Rectal smooth muscle tissue (tissue), 1 donor: ENCODE measurements around the gene BBLN.
"Not testable (repeated sequence)": the region's sequence is repeated elsewhere in the genome, so short reads cannot be mapped to it uniquely, and the experiment has no call there.

Experiments
- H3K27ac ChIP-seq: one replicate; pipeline ENCODE4 v1.7.0; 2013; ENCODE audit warnings: low read depth, low read length, inconsistent platforms
- H3K27me3 ChIP-seq: one replicate; pipeline ENCODE4 v1.7.0; 2013; ENCODE audit warnings: low read length; ENCODE audit not compliant: control insufficient read depth, insufficient read depth
- H3K36me3 ChIP-seq: one replicate; pipeline ENCODE4 v1.7.0; 2013; ENCODE audit warnings: low read length; ENCODE audit not compliant: control insufficient read depth, insufficient read depth
- H3K4me1 ChIP-seq: one replicate; pipeline ENCODE4 v1.7.0; 2013; ENCODE audit warnings: low read length; ENCODE audit not compliant: control insufficient read depth, insufficient read depth
- H3K4me3 ChIP-seq: one replicate; pipeline ENCODE4 v1.7.0; 2013; ENCODE audit warnings: low read length
- H3K9ac ChIP-seq: one replicate; pipeline ENCODE4 v1.7.0; 2013; ENCODE audit warnings: low read length

BBLN gene

DNA sequence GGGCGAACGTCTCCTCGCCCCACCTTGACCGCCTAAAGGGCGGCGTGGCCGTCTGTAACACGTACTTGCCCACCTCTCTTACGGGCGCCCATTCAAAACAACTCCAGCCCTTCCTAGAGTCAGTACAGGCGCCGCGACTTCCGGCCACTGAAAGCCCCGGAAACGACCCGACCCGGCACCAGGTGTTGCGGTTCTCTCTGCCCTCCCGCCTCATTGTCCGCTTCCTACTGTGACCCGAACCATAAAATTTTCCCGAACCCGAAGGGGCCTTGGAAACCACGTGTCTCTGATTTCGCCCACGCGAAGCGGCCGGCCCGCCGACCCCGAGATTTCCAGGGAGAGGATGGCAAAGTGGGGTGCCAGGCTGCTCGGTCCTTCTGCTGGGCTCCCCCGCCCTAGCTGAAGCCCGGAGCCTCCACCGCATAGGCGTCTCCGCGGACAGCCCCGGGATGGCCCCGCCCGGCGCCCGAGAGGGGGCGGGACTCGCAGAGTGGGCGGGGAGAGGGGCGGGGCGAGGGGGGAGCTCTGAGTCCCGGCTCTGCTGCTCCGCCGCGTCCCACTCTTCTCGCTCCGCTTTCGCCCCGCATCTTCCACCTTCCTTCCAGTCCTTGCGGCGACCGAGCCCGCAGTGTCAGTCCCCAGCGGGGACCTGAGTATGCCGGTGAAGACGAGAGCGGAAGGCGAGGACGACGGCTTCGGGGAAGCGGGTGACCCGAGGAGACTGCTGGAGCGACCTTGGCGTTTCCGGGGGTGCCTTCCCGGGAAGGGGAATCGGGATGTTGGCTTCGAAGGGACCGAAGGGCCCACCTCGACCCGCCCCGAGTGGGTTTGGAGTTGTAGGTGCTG, 31.9 kb upstream of the BBLN start:
- H3K9ac ChIP-seq: peak overlapping the region; percentile 81
- H3K27ac ChIP-seq: peak overlapping the region; percentile 96
- peaks cover 10% of the 10 kb centered on the region for H3K36me3 ChIP-seq
- H3K4me1 ChIP-seq: peaks cover 9% of the 10 kb centered on the region
- H3K27me3 ChIP-seq: no peaks in the 10 kb centered on the region
- peak overlapping the region; percentile 84 for H3K4me3 ChIP-seq

DNA sequence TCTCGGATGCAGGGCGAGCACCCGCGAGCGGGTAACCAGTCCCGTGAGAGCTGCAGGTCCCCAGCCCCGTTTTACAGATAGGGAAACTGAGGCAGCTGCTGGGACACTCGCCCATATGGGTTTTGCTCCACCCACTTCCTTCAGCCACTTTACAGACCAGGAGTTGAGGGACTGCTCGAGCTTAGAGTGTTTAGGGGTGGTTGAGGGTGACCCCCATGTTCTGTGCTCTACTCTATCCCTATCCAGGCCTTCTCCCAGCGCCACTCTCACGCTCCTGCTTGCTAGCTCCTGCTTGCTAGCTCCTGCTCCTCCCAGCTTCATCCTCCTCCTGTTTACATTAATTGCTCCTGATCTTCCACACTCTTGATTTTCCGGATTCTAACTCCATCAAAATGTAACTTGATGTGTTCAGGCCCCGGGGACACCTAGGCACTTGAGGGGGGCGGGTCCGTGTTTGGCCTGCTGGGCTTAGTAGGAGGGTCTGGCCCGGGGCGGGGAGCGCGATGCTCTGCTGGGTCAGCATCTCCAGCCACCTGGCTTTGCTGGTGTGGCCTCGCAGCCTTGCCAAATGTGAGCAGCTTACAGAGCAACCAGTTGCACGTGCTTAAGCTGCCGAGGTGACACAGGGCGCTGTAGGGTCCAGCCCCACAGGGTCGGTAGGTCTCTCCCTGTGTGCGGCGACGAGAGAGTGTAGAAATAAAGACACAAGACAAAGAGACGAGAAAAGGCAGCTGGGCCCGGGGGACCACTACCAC, 31.1 kb upstream of the BBLN start:
- Histone ChIP-seq H3K27ac (peak overlapping the region; percentile 96), H3K9ac (peak overlapping the region; percentile 81), H3K4me1 (peaks cover 9% of the 10 kb centered on the region), H3K27me3 (no peaks in the 10 kb centered on the region), H3K36me3 (peaks cover 6% of the 10 kb centered on the region), H3K4me3 (peak overlapping the region; percentile 84)

DNA sequence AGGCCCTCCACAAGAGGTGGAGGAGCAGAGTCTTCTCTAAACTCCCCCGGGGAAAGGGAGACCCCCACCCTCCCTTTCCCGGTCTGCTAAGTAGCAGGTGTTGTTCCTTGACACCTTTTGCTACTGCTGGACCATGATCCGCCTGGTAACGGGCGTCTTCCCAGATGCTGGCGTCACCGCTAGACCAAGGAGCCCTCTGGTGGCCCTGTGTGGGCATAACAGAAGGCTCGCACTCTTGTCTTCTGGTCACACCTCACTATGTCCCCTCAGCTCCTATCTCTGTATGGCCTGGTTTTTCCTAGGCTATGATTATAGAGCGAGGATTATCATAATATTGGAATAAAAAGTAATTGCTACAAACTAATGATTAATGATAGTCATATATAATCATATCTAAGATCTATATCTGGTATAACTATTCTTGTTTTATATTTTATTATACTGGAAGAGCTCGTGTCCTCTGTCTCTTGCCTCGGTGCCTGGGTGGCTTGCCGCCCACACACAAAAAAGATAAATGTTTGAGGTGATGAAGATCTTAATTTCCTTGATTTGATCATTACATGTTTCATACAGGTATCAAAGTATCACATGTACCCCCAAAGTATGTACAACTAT, 30.0 kb upstream of the BBLN start:
- not testable (repeated sequence) for H3K9ac ChIP-seq, H3K4me3 ChIP-seq, H3K27ac ChIP-seq, H3K27me3 ChIP-seq, H3K4me1 ChIP-seq, H3K36me3 ChIP-seq

DNA sequence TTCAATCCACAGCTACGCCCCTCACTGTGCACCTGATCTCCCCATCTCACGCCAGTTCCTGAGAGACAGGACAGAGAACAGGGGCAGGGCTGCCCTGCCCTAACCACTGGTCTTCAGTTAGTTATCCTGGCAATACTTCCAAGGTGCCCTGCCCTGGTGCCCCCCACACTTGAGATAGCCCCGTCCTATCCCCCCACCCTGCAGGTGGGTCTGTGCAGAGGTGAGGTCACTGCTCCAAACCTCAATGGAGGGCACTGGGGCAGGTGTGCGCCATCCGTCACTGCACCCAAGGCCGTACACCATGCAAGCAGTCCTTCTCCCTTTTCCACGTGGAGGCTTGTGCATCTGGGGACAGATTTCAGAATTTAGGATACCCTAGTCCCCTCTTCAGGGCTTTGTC, 29.4 kb upstream of the BBLN start:
- H3K9ac ChIP-seq, H3K27ac ChIP-seq, H3K4me1 ChIP-seq, H3K4me3 ChIP-seq, H3K36me3 ChIP-seq, H3K27me3 ChIP-seq: not testable (repeated sequence)

DNA sequence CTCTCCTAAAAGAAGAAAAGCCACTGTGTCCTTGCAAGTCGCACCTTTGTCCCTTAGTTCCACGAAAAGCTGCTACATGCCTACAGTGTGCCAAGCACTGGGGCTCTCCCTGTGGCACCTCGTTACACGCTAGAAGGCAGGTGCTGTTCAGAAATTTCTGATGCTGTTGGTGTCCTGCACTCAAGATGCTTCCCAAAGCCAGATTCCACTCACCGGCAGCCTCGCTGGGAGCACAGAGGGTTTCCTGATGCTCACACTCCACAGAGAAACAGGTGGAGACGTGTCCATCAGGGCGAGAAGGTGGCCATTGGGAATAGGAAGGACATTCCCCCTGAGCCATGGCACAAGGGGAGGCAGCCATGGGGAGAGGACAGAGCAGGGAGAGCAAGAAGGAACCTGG, 28.7 kb upstream of the BBLN start:
- not testable (repeated sequence) for H3K4me3 ChIP-seq, H3K4me1 ChIP-seq, H3K36me3 ChIP-seq, H3K9ac ChIP-seq, H3K27ac ChIP-seq, H3K27me3 ChIP-seq

DNA sequence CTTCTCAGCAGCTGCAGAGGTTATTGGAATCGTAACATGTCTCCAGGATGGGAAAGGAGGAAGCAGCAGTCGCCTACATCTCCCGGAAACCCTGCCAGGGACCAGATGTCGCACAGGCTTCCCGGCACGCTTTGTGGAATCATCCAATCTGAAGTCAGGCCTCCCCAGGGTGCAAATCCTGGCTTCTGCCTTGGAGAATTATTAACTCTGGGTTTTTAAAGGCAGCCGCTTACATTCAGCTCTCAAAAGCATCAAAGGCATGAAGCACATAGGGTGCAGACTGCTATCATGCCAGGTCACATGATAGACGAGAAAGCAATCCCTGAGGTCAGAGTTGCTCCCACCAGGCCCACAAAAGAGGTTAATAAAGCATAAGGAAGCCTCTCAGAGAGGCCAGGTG, 27.9 kb upstream of the BBLN start:
- not testable (repeated sequence) for H3K9ac ChIP-seq, H3K4me1 ChIP-seq, H3K36me3 ChIP-seq, H3K4me3 ChIP-seq, H3K27me3 ChIP-seq, H3K27ac ChIP-seq

DNA sequence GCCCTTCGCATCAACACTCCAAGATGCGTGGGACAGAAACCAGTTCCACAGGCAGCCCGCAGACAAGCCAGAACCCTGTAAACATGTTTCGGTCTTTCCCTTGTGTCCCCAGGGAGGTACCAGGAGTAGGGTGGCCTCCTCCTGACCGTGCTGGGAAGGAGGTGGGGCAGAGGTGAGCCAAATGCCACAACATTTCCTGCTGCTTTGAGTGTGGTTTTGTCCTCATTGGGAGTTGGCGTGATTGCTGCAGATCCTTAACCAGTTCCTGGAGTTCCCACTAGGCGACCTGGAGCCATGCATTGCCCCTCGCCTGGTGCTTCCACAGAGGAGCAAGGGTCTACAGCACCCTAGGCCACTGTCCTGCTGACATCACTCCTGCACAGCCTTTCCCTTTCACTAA, 24.5 kb upstream of the BBLN start:
- H3K9ac ChIP-seq, H3K4me3 ChIP-seq, H3K27me3 ChIP-seq, H3K36me3 ChIP-seq, H3K27ac ChIP-seq, H3K4me1 ChIP-seq: not testable (repeated sequence)

DNA sequence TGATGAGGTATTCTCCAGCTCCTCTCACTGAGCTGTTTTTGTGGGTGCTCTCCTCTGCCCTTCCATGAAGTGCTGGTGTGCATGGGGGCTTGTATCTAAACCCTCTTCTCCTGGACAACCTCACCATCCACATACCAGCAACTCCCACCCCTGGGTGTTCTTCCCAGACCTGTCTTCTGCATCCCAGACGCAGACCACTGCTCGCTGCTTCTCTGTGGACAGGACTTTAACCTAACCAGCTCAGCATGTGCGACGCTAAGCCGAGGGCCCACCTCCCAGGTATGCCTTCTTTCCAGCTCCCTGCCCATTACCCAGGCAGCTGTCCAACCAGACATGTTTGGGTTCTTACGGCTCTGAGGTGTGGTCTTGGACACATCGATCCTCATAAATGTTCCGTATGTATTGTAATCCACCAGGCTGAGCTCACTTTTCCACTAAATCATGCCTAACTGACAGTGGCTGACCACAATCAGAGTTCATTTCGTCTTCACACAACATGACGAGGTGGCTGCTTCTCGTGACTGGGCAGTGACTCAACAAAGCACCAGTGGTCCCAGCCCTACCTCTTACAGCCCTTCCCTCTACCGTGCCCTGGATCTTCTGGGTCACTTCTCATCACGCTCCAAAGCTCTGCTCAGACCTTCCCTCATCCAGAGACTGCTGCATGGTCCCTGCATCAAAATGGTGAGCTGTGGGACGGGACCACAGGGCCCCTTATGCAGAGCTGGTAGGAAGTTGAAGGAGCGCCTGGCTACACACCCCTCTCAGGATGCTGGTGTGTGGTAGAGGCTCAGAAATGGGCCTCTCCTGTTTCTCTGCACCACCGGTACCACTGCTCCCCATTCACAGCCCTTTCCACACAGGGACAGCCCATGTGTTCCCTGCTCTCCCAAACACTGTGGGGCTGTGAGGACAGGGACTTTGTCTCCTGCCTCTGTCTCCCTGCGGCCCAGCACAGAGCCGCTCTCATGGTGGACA, 23.0 kb upstream of the BBLN start:
- no peaks in the 10 kb centered on the region for H3K4me1 ChIP-seq

DNA sequence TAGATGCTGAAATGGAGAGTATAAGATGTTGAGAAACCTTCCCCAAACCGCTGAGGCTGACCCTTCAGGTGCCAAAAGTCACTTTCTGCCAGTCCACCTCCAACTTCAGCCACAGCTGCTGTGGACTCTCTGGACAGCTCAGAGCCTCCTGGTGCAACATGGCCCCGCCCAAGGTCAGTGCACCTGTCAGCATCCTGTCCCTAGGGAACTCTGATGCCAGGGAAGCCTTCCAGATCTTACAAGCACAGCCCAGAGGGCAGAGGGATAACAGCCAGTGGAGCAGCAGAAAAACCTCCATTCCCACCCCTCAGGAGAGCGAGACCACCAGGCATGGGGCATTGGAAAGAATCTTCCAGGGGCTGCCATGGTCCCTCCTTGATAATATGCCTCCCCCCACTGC, 22.1 kb upstream of the BBLN start:
- Histone ChIP-seq H3K4me1 (no peaks in the 10 kb centered on the region), H3K36me3 (no peaks in the 10 kb centered on the region), H3K9ac (no peak overlapping the region), H3K4me3 (no peak overlapping the region), H3K27ac (no peak overlapping the region), H3K27me3 (no peaks in the 10 kb centered on the region)

More for the DNA sequence above, 23.0 kb upstream of the BBLN start:
- no peaks in the 10 kb centered on the region for H3K27me3 ChIP-seq
- no peak overlapping the region for H3K9ac ChIP-seq
- no peaks in the 10 kb centered on the region for H3K36me3 ChIP-seq
- H3K4me3 ChIP-seq: no peak overlapping the region
- H3K27ac ChIP-seq: no peak overlapping the region

DNA sequence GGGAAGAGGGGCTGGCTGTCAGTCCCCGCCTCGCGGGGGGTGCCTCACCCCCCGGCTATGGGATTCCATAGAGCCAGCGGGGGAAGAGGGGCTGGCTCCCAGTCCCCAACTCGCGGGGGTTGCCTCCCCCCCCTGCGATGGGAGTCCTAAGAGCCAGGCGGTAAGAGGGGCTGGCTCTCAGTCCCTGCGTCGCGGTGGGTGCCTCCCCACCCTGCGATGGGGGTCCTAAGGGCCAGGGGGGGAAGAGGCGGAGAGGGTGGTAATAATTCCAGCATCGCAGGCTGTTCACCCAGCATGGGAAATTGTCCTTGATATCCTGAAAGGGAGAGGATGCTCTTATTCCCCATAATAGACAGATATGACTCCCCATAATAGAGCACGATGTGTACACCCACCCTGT, 20.4 kb upstream of the BBLN start:
- Histone ChIP-seq H3K4me1 (no peaks in the 10 kb centered on the region), H3K4me3 (no peak overlapping the region), H3K36me3 (no peaks in the 10 kb centered on the region), H3K9ac (no peak overlapping the region), H3K27me3 (no peaks in the 10 kb centered on the region), H3K27ac (no peak overlapping the region)

DNA sequence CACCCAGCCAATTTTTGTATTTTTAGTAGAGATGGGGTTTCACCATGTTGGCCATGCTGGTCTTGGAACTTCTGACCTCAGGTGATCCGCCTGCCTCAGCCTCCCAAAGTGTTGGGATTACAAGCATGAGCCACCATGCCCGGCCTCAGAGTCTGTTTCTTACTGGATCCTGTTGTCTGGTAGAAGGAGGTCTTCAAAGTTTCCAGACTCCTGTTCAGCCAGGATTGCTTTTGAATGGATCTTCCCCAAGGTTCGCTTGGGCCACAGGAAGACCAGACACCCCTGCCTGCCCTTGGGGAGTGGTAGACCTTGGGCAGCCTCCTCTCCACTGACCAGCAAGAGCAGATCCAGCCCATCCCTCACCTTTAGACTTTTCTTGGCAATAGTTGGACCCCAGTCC, 18.5 kb upstream of the BBLN start:
- Histone ChIP-seq H3K4me3 (no peak overlapping the region), H3K27me3 (no peaks in the 10 kb centered on the region), H3K9ac (no peak overlapping the region), H3K27ac (no peak overlapping the region), H3K4me1 (no peaks in the 10 kb centered on the region), H3K36me3 (no peaks in the 10 kb centered on the region)

DNA sequence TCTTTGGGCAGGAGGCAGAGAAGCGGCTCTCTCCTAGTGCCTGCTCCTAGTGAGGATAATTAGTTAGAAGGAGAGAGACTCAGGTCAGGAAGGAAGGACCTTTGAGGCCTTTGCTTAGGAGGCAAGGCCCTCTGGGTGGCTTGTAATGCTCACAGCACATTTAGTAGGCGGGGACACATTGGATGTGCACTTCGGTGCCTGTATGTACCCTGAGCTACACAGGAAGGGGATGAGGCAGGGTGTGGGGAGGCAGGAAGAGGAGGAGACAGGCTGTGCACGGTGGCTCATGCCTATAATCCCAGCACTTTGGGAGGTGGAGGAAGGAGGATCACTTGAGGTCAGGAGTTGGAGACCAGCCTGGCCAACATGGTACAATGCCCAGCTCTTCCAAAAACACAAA, 18.0 kb upstream of the BBLN start:
- Histone ChIP-seq H3K27ac (no peak overlapping the region), H3K4me3 (no peak overlapping the region), H3K27me3 (no peaks in the 10 kb centered on the region), H3K4me1 (no peaks in the 10 kb centered on the region), H3K36me3 (no peaks in the 10 kb centered on the region), H3K9ac (no peak overlapping the region)
